Trophoblast cell (in vitro differentiated cells and primary cell): ENCODE data around the gene KIF3C.

ENCODE experiments used
- DNase-seq, 2 donors: peaks; one replicate each; pipeline ENCODE4 v3.0.0-alpha.2; 2016
- H2AFZ ChIP-seq: 2 replicates; pipeline ENCODE4 v1.6.1; 2013; ENCODE audit warnings: low read length, moderate library complexity, mild to moderate bottlenecking; ENCODE audit not compliant: insufficient read depth, poor library complexity
- H2AK5ac ChIP-seq: 2 replicates; pipeline ENCODE4 v1.6.1; 2013; ENCODE audit warnings: mild to moderate bottlenecking, low read length
- H2BK120ac ChIP-seq: 2 replicates; pipeline ENCODE4 v1.6.1; 2013; ENCODE audit warnings: low read length, mild to moderate bottlenecking, moderate library complexity; ENCODE audit not compliant: insufficient read depth, poor library complexity
- H2BK12ac ChIP-seq: 2 replicates; pipeline ENCODE4 v1.6.1; 2013; ENCODE audit warnings: mild to moderate bottlenecking, low read length, moderate library complexity
- H2BK5ac ChIP-seq: 2 replicates; pipeline ENCODE4 v1.6.1; 2013; ENCODE audit warnings: low read length, low read depth, moderate library complexity, mild to moderate bottlenecking; ENCODE audit not compliant: poor library complexity
- H3K14ac ChIP-seq: 2 replicates; pipeline ENCODE4 v1.6.1; 2013; ENCODE audit warnings: mild to moderate bottlenecking, low read length
- H3K18ac ChIP-seq: 2 replicates; pipeline ENCODE4 v1.6.1; 2013; ENCODE audit warnings: mild to moderate bottlenecking, low read length
- H3K23ac ChIP-seq: 2 replicates; pipeline ENCODE4 v1.6.1; 2013; ENCODE audit warnings: low read length
- H3K27ac ChIP-seq: 2 replicates; pipeline ENCODE4 v1.5.1; 2013; ENCODE audit warnings: low read depth, mild to moderate bottlenecking, inconsistent platforms, low read length, moderate library complexity
- H3K27me3 ChIP-seq: 2 replicates; pipeline ENCODE4 v1.6.1; 2013; ENCODE audit warnings: inconsistent platforms, mild to moderate bottlenecking, low read length, moderate library complexity; ENCODE audit not compliant: insufficient read depth
- H3K36me3 ChIP-seq, 2 experiments: 1 replicate in 1 of 2; 2 replicates in 1 of 2; pipeline ENCODE4 v1.6.1; 2013; ENCODE audit warnings: low read length in 2 of 2, mild to moderate bottlenecking in 2 of 2, moderate library complexity in 1 of 2; ENCODE audit not compliant: insufficient read depth in 2 of 2, control insufficient read depth in 1 of 2
- H3K4ac ChIP-seq: 2 replicates; pipeline ENCODE4 v1.6.1; 2013; ENCODE audit warnings: low read depth, mild to moderate bottlenecking, low read length, moderate library complexity
- H3K4me1 ChIP-seq, 2 experiments: 1 replicate in 1 of 2; 2 replicates in 1 of 2; pipeline ENCODE4 v1.6.1; 2013; ENCODE audit warnings: low read length in 2 of 2, mild to moderate bottlenecking in 2 of 2, moderate library complexity in 1 of 2; ENCODE audit not compliant: insufficient read depth in 2 of 2, control insufficient read depth in 1 of 2
- H3K4me2 ChIP-seq: 2 replicates; pipeline ENCODE4 v1.6.1; 2013; ENCODE audit warnings: inconsistent platforms, mild to moderate bottlenecking, low read length, moderate library complexity
- H3K4me3 ChIP-seq: 2 replicates; pipeline ENCODE4 v1.5.1; 2013; ENCODE audit warnings: mild to moderate bottlenecking, low read depth, low read length, inconsistent platforms
- H3K79me1 ChIP-seq: one replicate; pipeline ENCODE4 v1.6.1; 2013; ENCODE audit warnings: low read length
- H3K79me2 ChIP-seq: 2 replicates; pipeline ENCODE4 v1.6.1; 2013; ENCODE audit warnings: low read length, mild to moderate bottlenecking; ENCODE audit not compliant: control insufficient read depth, insufficient read depth, poor library complexity
- H3K9ac ChIP-seq: 2 replicates; pipeline ENCODE4 v1.6.1; 2013; ENCODE audit warnings: mild to moderate bottlenecking, low read length
- H3K9me3 ChIP-seq: 2 replicates; pipeline ENCODE4 v1.6.1; 2013; ENCODE audit warnings: low read depth, mild to moderate bottlenecking, control low read depth, inconsistent platforms, low read length; ENCODE audit not compliant: insufficient read depth
- H4K12ac ChIP-seq: 2 replicates; pipeline ENCODE4 v1.6.1; 2013; ENCODE audit warnings: low read depth, mild to moderate bottlenecking, low read length, moderate library complexity
- H4K8ac ChIP-seq: 2 replicates; pipeline ENCODE4 v1.6.1; 2013; ENCODE audit warnings: low read depth, mild to moderate bottlenecking, low read length, moderate library complexity
- H4K91ac ChIP-seq: one replicate; pipeline ENCODE4 v1.6.1; 2013; ENCODE audit warnings: low read depth, mild to moderate bottlenecking, low read length, moderate library complexity
- WGBS: extraction: QIAGEN DNeasy Blood & Tissue Kit; methylation state at CpG from one replicate; pipeline ENCODE4 v1.1.7; 2013; ENCODE audit warnings: missing lambda C conversion rate; ENCODE audit not compliant: insufficient read length, insufficient coverage; ENCODE audit errors: extremely low coverage; 5-methylcytosine and 5-hydroxymethylcytosine counted together

KIF3C gene

GRCh38 chr2:25926984-25927756 lies 55.1 kb downstream of the KIF3C start:
- H3K18ac ChIP-seq: no peak overlapping the region
- no peak overlapping the region for H3K23ac ChIP-seq
- no peak overlapping the region for H3K27ac ChIP-seq
- H2BK12ac ChIP-seq: no peak overlapping the region
- H2AFZ ChIP-seq: no peak overlapping the region
- H3K27me3 ChIP-seq: no peaks in the 10 kb centered on the region
- no peak for DNase-seq
- H3K9me3 ChIP-seq: peaks cover 1% of the 10 kb centered on the region
- no peak overlapping the region for H2AK5ac ChIP-seq
- H3K36me3 ChIP-seq: peaks cover 28 to 31% of the 10 kb centered on the region in 2 experiments
- no peaks in the 10 kb centered on the region for H3K4me1 ChIP-seq
- no peak overlapping the region for H3K4me2 ChIP-seq
- H4K91ac ChIP-seq: no peak overlapping the region
- no peak overlapping the region for H3K14ac ChIP-seq
- no peaks in the 10 kb centered on the region for H3K79me2 ChIP-seq
- H3K9ac ChIP-seq: no peak overlapping the region
- H4K8ac ChIP-seq: no peak overlapping the region
- H3K4ac ChIP-seq: no peak overlapping the region
- no peak overlapping the region for H4K12ac ChIP-seq
- no peak overlapping the region for H2BK5ac ChIP-seq
- H3K4me3 ChIP-seq: peak overlapping the region; percentile 5
- no peaks in the 10 kb centered on the region for H3K79me1 ChIP-seq
- 100% methylated on average over 2 of the region's 18 CpGs for WGBS
- no peak overlapping the region for H2BK120ac ChIP-seq

GRCh38 chr2:25922501-25922900 lies 59.8 kb downstream of the KIF3C start:
- Histone ChIP-seq H3K27me3 (no peaks in the 10 kb centered on the region), H2BK12ac (no peak overlapping the region), H3K4me1 (no peaks in the 10 kb centered on the region), H4K12ac (no peak overlapping the region), H4K8ac (no peak overlapping the region), H3K4ac (no peak overlapping the region), H3K9me3 (peaks cover 1% of the 10 kb centered on the region), H3K36me3 (peaks cover 7 to 8% of the 10 kb centered on the region in 2 experiments), H2BK5ac (no peak overlapping the region), H2BK120ac (no peak overlapping the region), H3K14ac (no peak overlapping the region), H3K79me1 (no peaks in the 10 kb centered on the region), H3K4me3 (no peak overlapping the region), H3K27ac (no peak overlapping the region), H3K4me2 (no peak overlapping the region), H2AK5ac (no peak overlapping the region), H4K91ac (no peak overlapping the region), H3K18ac (no peak overlapping the region), H3K79me2 (no peaks in the 10 kb centered on the region), H2AFZ (no peak overlapping the region), H3K9ac (no peak overlapping the region), H3K23ac (no peak overlapping the region)
- DNase-seq: no peak
- WGBS: no CpG with 5 or more reads among the region's 2 CpGs

GRCh38 chr2:25920786-25921415 lies 61.4 kb downstream of the KIF3C start:
- no peak overlapping the region for H3K23ac ChIP-seq
- H3K79me1 ChIP-seq: no peaks in the 10 kb centered on the region
- no peaks in the 10 kb centered on the region for H3K79me2 ChIP-seq
- no peak overlapping the region for H4K8ac ChIP-seq
- no peak overlapping the region for H3K9ac ChIP-seq
- DNase-seq: no peak
- H3K36me3 ChIP-seq: no peaks in the 10 kb centered on the region
- no peak overlapping the region for H3K4me3 ChIP-seq
- H2AFZ ChIP-seq: no peak overlapping the region
- H2BK120ac ChIP-seq: no peak overlapping the region
- no peak overlapping the region for H3K4ac ChIP-seq
- no peak overlapping the region for H4K12ac ChIP-seq
- H3K18ac ChIP-seq: no peak overlapping the region
- no peak overlapping the region for H2AK5ac ChIP-seq
- H4K91ac ChIP-seq: no peak overlapping the region
- H2BK12ac ChIP-seq: no peak overlapping the region
- no peaks in the 10 kb centered on the region for H3K27me3 ChIP-seq
- H3K9me3 ChIP-seq: no peaks in the 10 kb centered on the region
- no peak overlapping the region for H3K4me2 ChIP-seq
- H3K4me1 ChIP-seq: no peaks in the 10 kb centered on the region
- no peak overlapping the region for H3K14ac ChIP-seq
- no peak overlapping the region for H2BK5ac ChIP-seq
- WGBS: no CpG with 5 or more reads among the region's 12 CpGs
- H3K27ac ChIP-seq: no peak overlapping the region

GRCh38 chr2:25920336-25920735 lies 62.0 kb downstream of the KIF3C start:
- H3K4me2 ChIP-seq: no peak overlapping the region
- H3K18ac ChIP-seq: no peak overlapping the region
- H4K8ac ChIP-seq: no peak overlapping the region
- DNase-seq: no peak
- H3K36me3 ChIP-seq: no peaks in the 10 kb centered on the region
- no peaks in the 10 kb centered on the region for H3K9me3 ChIP-seq
- no CpG with 5 or more reads among the region's 5 CpGs for WGBS
- no peak overlapping the region for H3K9ac ChIP-seq
- H3K79me1 ChIP-seq: no peaks in the 10 kb centered on the region
- H3K23ac ChIP-seq: no peak overlapping the region
- H3K4me1 ChIP-seq: no peaks in the 10 kb centered on the region
- no peak overlapping the region for H3K27ac ChIP-seq
- H3K4me3 ChIP-seq: no peak overlapping the region
- H4K91ac ChIP-seq: no peak overlapping the region
- H2AK5ac ChIP-seq: no peak overlapping the region
- H3K79me2 ChIP-seq: no peaks in the 10 kb centered on the region
- H3K14ac ChIP-seq: no peak overlapping the region
- no peak overlapping the region for H2BK5ac ChIP-seq
- H4K12ac ChIP-seq: no peak overlapping the region
- no peak overlapping the region for H2AFZ ChIP-seq
- no peak overlapping the region for H2BK12ac ChIP-seq
- no peak overlapping the region for H2BK120ac ChIP-seq
- no peak overlapping the region for H3K4ac ChIP-seq
- no peaks in the 10 kb centered on the region for H3K27me3 ChIP-seq
